GM06990 (cell line): ENCODE data around the gene ANKRD62.
"Not testable (repeated sequence)": the region's sequence is repeated elsewhere in the genome, so short reads cannot be mapped to it uniquely, and the experiment has no call there.

ENCODE experiments used
- DNase-seq: peaks from one replicate; pipeline ENCODE4 v3.0.0-alpha.2; 2011; ENCODE audit not compliant: insufficient read length; ENCODE audit errors: extremely low read depth
- H3K27me3 ChIP-seq: replicated peaks from 2 replicates; pipeline ENCODE4 v1.6.0; 2011; ENCODE audit warnings: low read length; ENCODE audit not compliant: control insufficient read depth, insufficient read depth
- H3K36me3 ChIP-seq: 2 replicates; pipeline ENCODE4 v1.5.1; 2011; ENCODE audit warnings: low read length; ENCODE audit not compliant: control insufficient read depth, insufficient read depth
- H3K4me3 ChIP-seq: replicated peaks from 2 replicates; pipeline ENCODE4 v1.5.1; 2011; ENCODE audit warnings: low read depth, mild to moderate bottlenecking, control low read depth, low read length
- CTCF ChIP-seq: IDR thresholded peaks from 2 replicates; pipeline ENCODE4 v1.5.1; 2011; ENCODE audit warnings: low read length, control low read depth, mild to moderate bottlenecking, inconsistent platforms; ENCODE audit not compliant: insufficient read depth, poor library complexity, severe bottlenecking

ANKRD62 gene

GRCh38 chr18:12062974-12063373 is 30.7 kb upstream of the ANKRD62 start:
- H3K36me3 ChIP-seq, result no peaks in the 10 kb centered on the region
- H3K4me3 ChIP-seq, result no peak overlapping the region
- no peaks in the 10 kb centered on the region for H3K27me3 ChIP-seq
- TF ChIP-seq CTCF, result no peak
- no peak for DNase-seq

DNA sequence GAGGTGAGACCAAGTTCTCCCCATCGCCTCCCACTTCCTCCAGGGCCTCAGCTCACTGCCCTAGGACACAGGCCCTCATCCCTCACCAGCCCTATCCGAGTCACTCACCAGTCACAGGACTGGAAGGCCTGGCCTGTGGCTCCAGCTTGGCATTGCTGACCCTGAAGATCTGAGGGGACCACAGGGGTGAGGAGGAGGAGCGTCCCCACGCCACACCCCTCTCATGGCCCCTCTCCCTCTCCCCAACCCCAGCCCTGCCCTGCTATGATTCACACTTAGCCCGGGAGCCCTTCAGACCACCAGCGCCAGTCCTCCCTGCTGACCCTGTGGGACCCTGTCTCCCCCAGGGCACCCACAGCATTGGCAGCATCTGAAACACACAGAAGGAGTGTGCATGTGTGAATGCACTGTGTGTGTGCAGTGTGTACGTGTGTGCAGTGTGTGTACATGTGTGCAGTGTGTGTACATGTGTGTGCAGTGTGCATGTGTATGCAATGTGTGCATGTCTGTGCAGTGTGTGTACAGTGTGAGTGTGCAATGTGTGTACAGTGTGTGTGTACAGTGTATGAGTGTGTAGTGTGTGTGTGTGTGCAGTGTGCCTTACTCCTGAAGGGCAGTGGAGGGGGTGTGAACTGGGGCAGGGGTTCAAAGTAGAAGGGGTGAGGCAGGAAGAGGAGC is 29.4 kb upstream of the ANKRD62 start:
- no peaks in the 10 kb centered on the region for H3K27me3 ChIP-seq
- TF ChIP-seq CTCF, result no peak
- DNase-seq, result no peak
- H3K36me3 ChIP-seq, result no peaks in the 10 kb centered on the region
- H3K4me3 ChIP-seq, result no peak overlapping the region

- no peak for TF ChIP-seq CTCF
- Histone ChIP-seq H3K27me3 (no peaks in the 10 kb centered on the region), H3K36me3 (no peaks in the 10 kb centered on the region), H3K4me3 (no peak overlapping the region)
- no peak for DNase-seq
Observed at GRCh38 chr18:12065397-12065796, 28.2 kb upstream of the ANKRD62 start.

DNA sequence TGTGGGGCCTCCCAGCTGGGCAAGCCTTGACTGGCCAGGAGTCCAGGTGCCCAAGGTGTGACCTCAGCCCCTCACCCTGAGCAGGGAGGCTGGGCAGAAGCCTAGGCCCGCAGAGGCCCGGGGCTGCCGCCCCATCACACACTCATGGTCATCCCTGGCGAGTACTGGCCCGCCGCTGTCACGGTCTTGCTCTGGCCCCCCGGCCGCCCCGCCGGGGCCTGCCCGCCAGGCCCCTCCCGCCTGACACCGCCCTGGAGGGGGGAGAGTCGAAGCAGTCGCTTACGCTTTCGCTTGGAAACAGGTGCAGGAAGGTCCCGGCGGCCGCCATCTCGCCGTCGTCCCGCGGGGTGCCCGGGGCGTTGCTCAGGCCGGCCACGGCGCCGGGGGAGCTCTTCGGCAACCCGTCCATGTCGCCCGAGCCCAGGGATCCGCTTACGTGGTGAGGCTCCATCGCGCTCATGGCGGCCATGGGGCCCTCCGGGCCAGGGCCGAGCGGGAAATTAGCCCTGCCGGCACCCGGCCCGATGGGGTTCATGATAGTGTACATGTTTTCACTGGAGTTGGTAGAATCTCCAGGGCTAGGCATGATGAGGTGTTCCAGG is 26.6 kb upstream of the ANKRD62 start:
- Histone ChIP-seq H3K36me3 (no peaks in the 10 kb centered on the region), H3K4me3 (no peak overlapping the region), H3K27me3 (no peaks in the 10 kb centered on the region)
- DNase-seq, result no peak
- TF ChIP-seq CTCF, result no peak

DNA sequence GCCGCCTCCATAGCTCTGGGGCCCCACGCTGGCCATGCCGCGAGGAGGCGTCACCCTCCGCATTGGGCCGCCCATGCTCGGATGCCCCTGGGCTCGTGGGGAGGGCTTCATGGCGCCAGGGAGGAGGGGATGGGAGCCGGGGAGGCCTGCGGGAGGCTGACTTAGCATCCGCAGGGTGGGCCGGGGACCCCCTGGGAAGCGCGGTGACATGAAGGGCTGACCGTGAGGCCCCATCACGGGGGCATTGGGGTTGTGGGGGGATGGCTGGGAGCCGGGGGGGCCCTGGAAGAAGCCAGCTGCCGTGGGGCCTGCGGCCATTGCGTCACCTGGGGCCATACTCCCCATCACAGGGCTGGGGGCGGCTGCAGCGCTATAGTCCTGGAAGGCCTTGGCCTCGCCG is 26.0 kb upstream of the ANKRD62 start:
- no peak overlapping the region for H3K4me3 ChIP-seq
- H3K27me3 ChIP-seq, result no peaks in the 10 kb centered on the region
- TF ChIP-seq CTCF, result no peak
- H3K36me3 ChIP-seq, result no peaks in the 10 kb centered on the region
- no peak for DNase-seq

DNA sequence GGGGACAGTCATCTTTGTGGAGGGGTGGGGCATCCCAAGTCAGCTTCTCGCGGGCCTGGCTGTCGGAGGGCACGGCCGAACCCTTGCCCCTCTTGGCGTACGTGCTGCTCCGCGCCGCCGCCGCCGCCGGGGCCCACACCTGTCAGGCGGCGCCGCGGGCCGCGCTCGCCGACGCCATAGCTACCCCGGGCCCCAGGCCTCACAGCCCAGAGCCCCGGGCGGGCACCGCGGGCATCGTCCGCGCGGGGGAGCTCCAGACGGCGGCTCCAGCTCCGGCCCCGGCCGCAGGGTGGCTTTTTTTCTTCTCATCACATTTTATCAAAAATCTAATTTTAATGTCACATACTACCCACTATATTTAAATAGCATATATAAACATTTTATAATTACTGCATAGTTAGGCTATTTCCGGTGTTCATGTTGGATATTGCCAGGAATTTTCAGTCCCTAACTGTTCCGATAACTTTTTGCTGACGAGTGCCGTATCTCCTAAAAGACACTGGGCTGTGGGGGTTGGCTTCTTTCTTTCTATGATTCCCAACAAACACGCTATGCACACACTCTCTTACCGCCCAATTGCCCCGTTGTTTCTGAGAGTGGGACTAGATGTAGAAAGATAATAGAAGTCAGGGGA is 25.2 kb upstream of the ANKRD62 start:
- DNase-seq, H3K27me3 ChIP-seq, H3K4me3 ChIP-seq, H3K36me3 ChIP-seq: not testable (repeated sequence)
